Lung microvascular endothelial cell (primary cell): ENCODE results near the gene PPM1H. TPM values are rescaled to one million over a fixed set of nuclear protein-coding genes. Genes with fewer than 3 reads are reported as not detected.
"Not testable (repeated sequence)": the region's sequence is repeated elsewhere in the genome, so short reads cannot be mapped to it uniquely, and the experiment has no call there.

Experiments used
- DNase-seq, 2 donors: peaks; one replicate each; pipeline versions ENCODE4 v3.0.0 to v3.0.0-alpha.2; 2010; ENCODE audit warnings: low read depth in 2 of 2
- total RNA-seq: library from RNA; depleted of rRNA; stranded (reverse); fragments of >200 nt; gene quantifications from 2 replicates; pipeline ENCODE4 v1.2.1, GENCODE V29; 2014

PPM1H gene
- total RNA-seq, 1 donor from 2014 or later, result 0.40 TPM

- DNase-seq, result no peak
Observed at GRCh38 chr12:62910549-62911169, 24.3 kb downstream of the PPM1H start.

GRCh38 chr12:62909340-62909739 lies 25.6 kb downstream of the PPM1H start:
- no peak for DNase-seq

DNA sequence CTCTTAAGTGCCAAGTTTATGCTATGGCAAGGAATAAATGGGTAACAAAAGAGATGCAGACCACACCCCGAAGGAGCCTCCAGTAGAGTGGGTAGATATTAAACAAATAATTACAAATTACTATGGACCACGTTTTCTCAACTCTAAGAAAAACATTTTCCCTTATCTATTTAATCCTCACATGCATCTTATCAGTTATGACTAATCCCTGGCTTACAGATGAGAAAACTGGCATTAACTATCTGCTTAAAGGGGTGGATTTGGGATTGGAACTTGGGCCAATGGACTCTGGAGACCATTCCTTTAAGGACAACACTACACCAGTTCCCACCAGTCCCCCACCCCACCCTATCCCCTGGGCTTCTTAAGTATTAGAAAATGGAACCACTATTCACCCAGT lies 26.3 kb downstream of the PPM1H start:
- DNase-seq, result no peak

DNA sequence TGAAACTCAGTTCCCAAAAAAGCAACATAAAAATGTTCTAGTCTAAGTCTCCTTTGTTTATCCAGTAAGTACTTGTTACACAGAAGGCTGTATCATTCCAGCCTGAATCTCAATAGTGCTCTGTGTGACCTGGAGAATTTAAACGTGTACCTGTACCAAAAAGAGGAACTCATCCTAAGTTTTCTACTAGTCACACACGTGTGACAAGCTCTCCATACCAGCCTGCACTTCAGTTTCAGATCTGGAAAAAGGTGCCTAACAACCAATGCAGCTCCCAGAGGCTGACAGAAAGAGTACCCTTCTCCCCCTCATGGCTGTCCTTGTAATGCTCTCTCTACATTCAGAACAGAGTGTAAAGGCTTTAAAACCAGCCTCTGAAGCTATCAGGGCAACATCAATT lies 27.4 kb downstream of the PPM1H start:
- no peak for DNase-seq

- no peak for DNase-seq
Observed at GRCh38 chr12:62907078-62907477, 27.9 kb downstream of the PPM1H start.

DNA sequence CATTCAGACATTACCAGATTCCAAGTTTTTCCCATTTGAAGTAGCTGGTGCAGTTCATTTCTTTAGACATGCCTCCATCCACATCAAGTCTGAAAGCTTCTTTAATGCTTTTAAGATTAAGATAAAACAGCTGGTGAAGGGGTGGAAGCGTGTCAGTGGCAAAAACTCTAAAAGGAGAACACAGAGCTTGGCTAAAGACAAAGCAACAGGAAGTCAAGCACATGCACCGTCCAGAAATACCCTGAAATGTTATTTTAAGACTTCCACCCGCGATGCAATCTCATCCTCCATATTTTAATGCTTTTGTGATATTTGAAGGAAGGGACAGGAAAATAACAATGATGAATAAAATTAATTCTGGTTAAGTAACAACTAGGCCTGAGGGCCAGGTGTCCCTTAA lies 31.8 kb downstream of the PPM1H start:
- DNase-seq, result peak; percentile 14 to 67

GRCh38 chr12:62900686-62901272 lies 34.2 kb downstream of the PPM1H start:
- no peak for DNase-seq

DNA sequence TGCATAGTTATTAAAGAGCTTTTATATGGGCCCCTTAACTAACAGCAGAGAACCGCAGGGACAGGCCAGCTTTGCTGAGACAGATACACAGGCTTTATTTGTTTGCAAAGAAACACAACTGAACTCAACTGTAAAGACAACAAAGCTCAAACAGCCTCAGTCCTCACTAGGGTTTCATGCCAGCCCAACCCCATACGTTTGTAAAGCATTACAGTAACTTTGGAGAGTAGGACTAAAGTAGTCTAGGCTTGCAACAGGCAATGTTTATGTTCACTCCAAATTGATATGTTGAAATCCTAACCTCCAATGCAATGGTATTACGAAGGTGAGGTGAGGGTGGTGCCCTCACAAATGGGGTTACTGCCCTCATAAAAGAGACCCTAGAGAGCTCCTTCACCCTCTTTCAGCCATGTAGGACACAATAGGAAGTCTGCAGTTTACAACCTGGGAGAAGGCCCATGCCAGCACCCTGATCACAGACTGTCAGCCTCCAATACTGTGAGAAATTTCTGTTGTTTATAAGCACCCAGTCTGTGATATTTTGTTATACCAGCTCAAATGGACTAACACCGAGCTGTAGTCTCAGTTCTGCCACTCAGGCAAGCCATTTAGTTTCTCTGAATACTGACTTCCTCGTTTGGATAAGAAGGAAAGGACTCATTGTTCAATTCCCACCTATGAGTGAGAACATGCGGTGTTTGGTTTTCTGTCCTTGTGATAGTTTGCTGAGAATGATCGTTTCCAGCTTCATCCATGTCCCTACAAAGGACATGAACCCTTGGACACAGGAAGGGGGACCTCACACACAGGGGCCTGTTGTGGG lies 35.2 kb downstream of the PPM1H start:
- no peak for DNase-seq

DNA sequence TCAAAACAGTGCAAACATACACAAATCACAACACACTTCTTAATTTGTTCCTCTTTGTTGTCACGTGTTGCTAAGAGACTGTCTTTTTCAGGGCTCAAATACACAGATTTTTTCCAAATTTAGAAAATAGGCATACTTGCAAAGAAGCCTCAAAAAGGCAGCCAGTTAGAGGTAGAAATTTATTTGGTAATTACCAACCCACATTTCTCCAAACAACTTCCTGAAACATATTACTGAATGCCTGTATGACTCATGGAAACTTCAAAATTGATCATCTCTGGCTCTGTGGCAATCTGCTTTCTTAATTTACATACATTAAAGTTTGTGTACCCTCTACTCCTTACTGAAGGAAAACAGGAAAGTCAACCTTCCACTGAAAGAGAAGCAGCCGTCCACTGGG lies 36.4 kb downstream of the PPM1H start:
- no peak for DNase-seq

DNA sequence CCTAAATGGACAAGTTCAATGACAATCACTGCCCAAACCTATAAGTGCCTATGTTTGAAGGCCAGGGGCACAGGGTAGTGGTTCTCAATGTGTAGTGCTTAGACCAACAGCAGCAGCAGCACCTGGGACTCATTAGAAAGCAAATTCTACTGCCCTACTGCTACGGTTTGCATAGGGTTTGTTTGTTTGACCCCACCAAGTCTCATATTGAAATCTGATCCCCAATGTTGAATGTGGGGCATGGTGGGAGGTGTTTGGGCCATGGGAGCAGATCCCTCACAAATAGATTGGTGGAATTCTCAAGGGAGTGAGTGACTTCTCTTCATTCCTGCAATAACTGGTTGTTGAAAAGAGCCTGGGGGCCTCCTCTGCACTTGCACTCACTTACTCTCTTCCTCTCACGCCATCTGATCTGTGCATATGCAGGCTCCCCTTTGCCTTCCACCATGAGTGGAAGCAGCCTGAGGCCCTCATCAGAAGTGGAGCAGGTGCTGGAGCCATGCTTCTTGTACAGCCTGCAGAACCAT lies 39.5 kb downstream of the PPM1H start:
- DNase-seq, result no peak

GRCh38 chr12:62893276-62893675 lies 41.7 kb downstream of the PPM1H start:
- no peak for DNase-seq

- no peak for DNase-seq
Observed at GRCh38 chr12:62891805-62892549, 43.0 kb downstream of the PPM1H start.

DNA sequence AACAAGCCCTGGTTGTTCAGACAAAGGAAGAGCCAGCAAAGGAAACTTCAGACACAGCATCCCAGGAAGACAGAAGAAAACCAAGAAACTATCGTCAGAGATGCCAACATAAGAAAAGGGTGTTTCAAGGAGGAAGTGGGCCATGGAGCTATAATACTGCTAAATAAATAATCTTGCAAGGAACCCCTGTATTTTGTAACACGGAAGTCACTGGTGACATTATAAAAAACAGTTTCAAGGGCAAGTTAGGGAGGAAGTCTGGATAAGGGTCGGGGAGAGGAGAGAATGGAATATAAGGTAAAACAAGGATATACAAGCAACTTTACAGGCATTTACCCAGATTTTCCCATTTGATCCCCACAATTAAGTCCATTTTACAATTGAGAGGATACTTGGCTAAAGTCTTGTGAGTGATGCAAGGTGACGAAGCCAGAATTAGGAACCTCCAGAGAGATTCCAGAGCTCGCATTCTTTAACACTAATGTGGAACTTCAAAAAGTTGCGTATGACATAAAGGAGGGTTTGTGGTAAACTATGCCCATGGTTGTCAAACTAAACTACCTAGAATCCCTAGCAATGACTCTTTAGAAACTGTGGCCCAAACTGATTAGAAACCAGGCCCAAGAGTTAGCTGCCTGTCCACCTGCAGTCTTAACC lies 46.4 kb downstream of the PPM1H start:
- DNase-seq, result no peak

- DNase-seq, result no peak
Observed at GRCh38 chr12:62886796-62887195, 48.2 kb downstream of the PPM1H start.

GRCh38 chr12:62885242-62885641 lies 49.7 kb downstream of the PPM1H start:
- DNase-seq, result no peak

DNA sequence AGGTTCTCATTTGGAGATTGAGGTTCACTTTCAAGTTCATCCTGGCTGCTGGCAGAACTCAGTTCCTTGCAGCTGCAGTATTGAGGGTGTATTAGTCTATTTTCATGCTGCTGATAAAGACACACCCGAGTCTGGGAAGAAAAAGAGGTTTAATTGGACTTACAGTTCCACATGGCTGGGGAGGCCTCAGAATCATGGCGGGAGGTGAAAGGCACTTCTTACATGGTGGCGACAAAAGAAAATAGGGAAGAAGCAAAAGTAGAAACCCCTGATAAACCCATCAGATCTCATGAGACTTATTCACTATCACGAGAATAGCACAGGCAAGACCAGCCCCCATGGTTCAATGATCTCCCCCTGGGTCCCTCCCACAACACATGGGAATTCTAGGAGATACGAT lies 50.1 kb downstream of the PPM1H start:
- not testable (repeated sequence) for DNase-seq

DNA sequence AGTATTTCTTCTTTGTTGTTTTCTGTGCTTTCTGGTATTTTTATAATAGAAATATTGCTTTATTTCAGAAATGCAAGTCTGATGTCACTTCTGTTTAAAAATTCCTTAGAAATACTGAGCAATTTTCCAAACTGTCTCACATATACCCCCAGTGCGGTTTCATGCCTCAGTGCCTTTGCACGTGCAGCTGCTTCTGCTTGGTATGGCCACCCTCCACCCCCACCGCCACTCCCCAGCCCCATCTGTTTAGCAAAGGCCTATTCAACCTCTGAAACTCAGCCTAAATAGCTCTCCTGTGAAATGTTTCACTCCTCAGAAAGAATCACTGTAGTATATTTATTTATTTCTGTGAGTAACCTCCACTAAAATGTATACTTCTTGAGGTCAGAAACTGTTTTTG lies 52.3 kb downstream of the PPM1H start:
- DNase-seq, result no peak

DNA sequence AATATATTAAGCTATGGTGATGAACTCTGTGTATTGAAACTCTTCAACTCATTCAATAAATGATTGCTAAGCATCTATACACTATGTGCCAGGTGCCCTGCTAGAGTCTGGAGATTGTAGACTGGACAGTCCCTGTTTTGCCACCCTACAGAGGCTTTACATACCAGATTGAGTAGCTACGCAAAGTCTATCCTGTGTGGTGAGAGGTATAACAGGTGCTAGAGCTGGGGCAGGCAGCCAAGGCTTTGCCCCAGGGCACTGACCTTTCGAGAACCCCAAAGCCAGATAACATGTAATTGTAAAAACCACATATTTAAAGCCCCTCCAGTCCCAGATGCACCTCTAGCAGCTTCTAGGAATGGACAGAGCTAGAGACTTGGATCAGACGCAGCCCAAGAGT lies 52.8 kb downstream of the PPM1H start:
- DNase-seq, result no peak

- no peak for DNase-seq
Observed at GRCh38 chr12:62879691-62880090, 55.3 kb downstream of the PPM1H start.

DNA sequence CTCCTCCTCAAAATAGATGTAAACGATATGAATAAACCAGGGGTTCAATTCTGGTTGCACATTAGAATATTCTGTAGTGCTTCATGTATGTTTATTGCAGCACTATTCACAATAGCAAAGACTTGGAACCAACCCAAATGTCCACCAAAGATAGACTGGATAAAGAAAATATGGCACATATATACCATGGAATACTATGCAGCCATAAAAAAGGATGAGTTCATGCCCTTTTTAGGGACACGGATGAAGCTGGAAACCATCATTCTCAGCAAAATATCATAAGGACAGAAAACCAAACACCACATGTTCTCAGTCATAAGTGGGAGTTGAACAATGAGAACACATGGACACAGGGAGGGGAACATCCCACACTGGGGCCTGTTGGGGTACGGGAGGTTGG lies 55.7 kb downstream of the PPM1H start:
- DNase-seq, result not testable (repeated sequence)

DNA sequence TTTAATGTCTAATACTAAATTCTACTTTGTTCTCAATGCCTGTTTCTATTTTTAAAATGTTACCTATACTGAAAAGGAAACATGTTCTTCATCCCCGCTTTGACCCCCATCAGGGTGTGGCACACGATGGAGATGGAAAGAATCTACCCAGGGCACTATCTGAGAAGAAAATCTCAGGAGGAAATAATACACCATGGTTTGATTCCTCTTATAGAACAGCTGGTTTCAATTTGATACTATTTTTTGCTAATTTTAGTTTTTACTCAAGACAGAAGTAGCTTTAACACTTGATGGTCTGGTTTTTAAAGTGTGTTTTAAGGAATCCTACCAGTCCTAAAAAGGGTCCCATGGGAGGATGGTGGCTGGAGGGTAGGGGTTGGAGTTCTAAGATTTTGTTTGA lies 56.7 kb downstream of the PPM1H start:
- DNase-seq, result no peak
